CD14-positive monocyte (primary cell): ENCODE results near the gene CXCR6. TPM values are rescaled to one million over a fixed set of nuclear protein-coding genes. Genes with fewer than 3 reads are reported as not detected.

Experiments used
- DNase-seq, 3 donors: peaks; one replicate each; pipeline ENCODE4 v3.0.0-alpha.2; 2011 to 2022
- H2AFZ ChIP-seq: 2 replicates; pipeline ENCODE4 v1.6.0; 2012; ENCODE audit warnings: mild to moderate bottlenecking, low read depth, low read length, inconsistent platforms; ENCODE audit not compliant: insufficient read depth, poor library complexity, severe bottlenecking
- H3K27ac ChIP-seq, 2 donors: 1 replicate in 1 of 2; 2 replicates in 1 of 2; pipeline ENCODE4 v1.5.1; 2012 to 2013; ENCODE audit warnings: low read length in 2 of 2, control low read depth in 1 of 2, inconsistent platforms in 1 of 2, low read depth in 1 of 2, mild to moderate bottlenecking in 1 of 2
- H3K27me3 ChIP-seq, 2 donors: one replicate each; pipeline versions ENCODE4 v1.6.0 to v1.6.1; 2011 to 2013; ENCODE audit warnings: low read length in 2 of 2; ENCODE audit not compliant: control insufficient read depth in 2 of 2, insufficient read depth in 2 of 2
- H3K36me3 ChIP-seq, 2 donors: replicated peaks in 1 of 2; 1 replicate in 1 of 2; 2 replicates in 1 of 2; pipeline versions ENCODE4 v1.5.1 to v1.6.1; 2012 to 2013; ENCODE audit warnings: low read length in 2 of 2, control low read depth in 1 of 2, inconsistent platforms in 1 of 2, mild to moderate bottlenecking in 1 of 2; ENCODE audit not compliant: insufficient read depth in 2 of 2, control insufficient read depth in 1 of 2
- H3K4me1 ChIP-seq, 2 donors: 1 replicate in 1 of 2; 2 replicates in 1 of 2; pipeline versions ENCODE4 v1.5.1 to v1.6.1; 2012 to 2013; ENCODE audit warnings: low read length in 2 of 2, control low read depth in 1 of 2, inconsistent platforms in 1 of 2, mild to moderate bottlenecking in 1 of 2, moderate library complexity in 1 of 2; ENCODE audit not compliant: insufficient read depth in 2 of 2, control insufficient read depth in 1 of 2
- H3K4me2 ChIP-seq: replicated peaks from 2 replicates; pipeline ENCODE3; 2012; ENCODE audit warnings: low read length, moderate library complexity, mild to moderate bottlenecking; ENCODE audit not compliant: poor library complexity, severe bottlenecking; ENCODE audit errors: extremely low read depth
- H3K4me3 ChIP-seq, 3 experiments: fragments of 200-600 bp in 1 of 3; sonication (generic) in 1 of 3; replicated peaks in 1 of 3; 1 replicate in 2 of 3; 2 replicates in 1 of 3; pipeline ENCODE4 v1.5.1; 2011 to 2013; ENCODE audit warnings: low read length in 3 of 3, mild to moderate bottlenecking in 3 of 3, control low read depth in 2 of 3, low read depth in 2 of 3, inconsistent platforms in 1 of 3, moderate library complexity in 1 of 3
- H3K79me2 ChIP-seq: 2 replicates; pipeline ENCODE4 v1.6.0; 2012; ENCODE audit warnings: mild to moderate bottlenecking, control low read depth, inconsistent platforms, low read length, moderate library complexity; ENCODE audit not compliant: insufficient read depth
- H3K9ac ChIP-seq: 2 replicates; pipeline ENCODE4 v1.6.0; 2017; ENCODE audit warnings: low read length, mild to moderate bottlenecking; ENCODE audit not compliant: insufficient read depth, poor library complexity, severe bottlenecking
- H3K9me3 ChIP-seq, 2 donors: replicated peaks in 1 of 2; 1 replicate in 1 of 2; 2 replicates in 1 of 2; pipeline versions ENCODE4 v1.5.1 to v1.6.1; 2012 to 2013; ENCODE audit warnings: low read length in 2 of 2, control low read depth in 1 of 2; ENCODE audit not compliant: control insufficient read depth in 1 of 2, insufficient read depth in 1 of 2
- H4K20me1 ChIP-seq: 2 replicates; pipeline ENCODE4 v1.6.0; 2012; ENCODE audit warnings: mild to moderate bottlenecking, low read length, control low read depth, moderate library complexity; ENCODE audit not compliant: insufficient read depth
- H3K27ac Mint-ChIP-seq, 7 donors: one replicate each; pipeline ENCODE4 v1.8.0; 2020; ENCODE audit warnings: mild to moderate bottlenecking in 7 of 7, mixed read lengths in 7 of 7, moderate library complexity in 6 of 7, inconsistent platforms in 2 of 7
- H3K27me3 Mint-ChIP-seq, 3 donors: one replicate each; pipeline ENCODE4 v1.8.0; 2021 to 2022; ENCODE audit warnings: low read depth in 3 of 3, mild to moderate bottlenecking in 3 of 3, mixed read lengths in 3 of 3, moderate library complexity in 3 of 3, inconsistent platforms in 1 of 3
- H3K36me3 Mint-ChIP-seq, 2 donors: one replicate each; pipeline ENCODE4 v1.8.0; 2020; ENCODE audit warnings: mixed read lengths in 2 of 2, inconsistent platforms in 1 of 2, mild to moderate bottlenecking in 1 of 2
- H3K4me1 Mint-ChIP-seq: one replicate; pipeline ENCODE4 v1.8.0; 2020; ENCODE audit warnings: mild to moderate bottlenecking, mixed read lengths
- H3K4me3 Mint-ChIP-seq, 2 donors: one replicate each; pipeline ENCODE4 v1.8.0; 2020; ENCODE audit warnings: mild to moderate bottlenecking in 2 of 2, mixed read lengths in 2 of 2, moderate library complexity in 1 of 2
- H3K9me3 Mint-ChIP-seq, 7 donors: one replicate each; pipeline ENCODE4 v1.8.0; 2020 to 2022; ENCODE audit warnings: mixed read lengths in 7 of 7, mild to moderate bottlenecking in 6 of 7, moderate library complexity in 6 of 7, inconsistent platforms in 2 of 7
- WGBS: methylation state at CpG from one replicate; pipeline ENCODE4 v1.1.5; 2013; ENCODE audit warnings: missing lambda C conversion rate; ENCODE audit not compliant: insufficient coverage; 5-methylcytosine and 5-hydroxymethylcytosine counted together
- intact Hi-C, 2 donors: fragments of 100-400 bp; cut with micrococcal nuclease; formaldehyde crosslinking; loops; one replicate each; pipeline versions ENCODE4 v1.15.0 to v1.15.1; 2023
- polyA plus RNA-seq, 3 donors: library from polyadenylated mRNA; depleted of rRNA in 1 of 3; unstranded in 2 of 3; stranded (reverse) in 1 of 3; fragments of 300-500 nt in 2 of 3; fragments of >200 nt in 1 of 3; fragmentation: Illumina TruSeq in 2 of 3; gene quantifications; 1 replicate in 2 of 3; 2 replicates in 1 of 3; pipeline ENCODE4 v1.2.3, GENCODE V29; 2012 to 2021
- TF ChIP-seq, protein P1 (sequence below): fragments of 200-600 bp; IDR thresholded peaks from one replicate; pipeline ENCODE4 v1.8.0; 2022; ENCODE audit warnings: antibody characterized with exemption, mild to moderate bottlenecking

Gene CXCR6
- polyA plus RNA-seq, 3 donors: 0.10 TPM; not detected in 2

DNA sequence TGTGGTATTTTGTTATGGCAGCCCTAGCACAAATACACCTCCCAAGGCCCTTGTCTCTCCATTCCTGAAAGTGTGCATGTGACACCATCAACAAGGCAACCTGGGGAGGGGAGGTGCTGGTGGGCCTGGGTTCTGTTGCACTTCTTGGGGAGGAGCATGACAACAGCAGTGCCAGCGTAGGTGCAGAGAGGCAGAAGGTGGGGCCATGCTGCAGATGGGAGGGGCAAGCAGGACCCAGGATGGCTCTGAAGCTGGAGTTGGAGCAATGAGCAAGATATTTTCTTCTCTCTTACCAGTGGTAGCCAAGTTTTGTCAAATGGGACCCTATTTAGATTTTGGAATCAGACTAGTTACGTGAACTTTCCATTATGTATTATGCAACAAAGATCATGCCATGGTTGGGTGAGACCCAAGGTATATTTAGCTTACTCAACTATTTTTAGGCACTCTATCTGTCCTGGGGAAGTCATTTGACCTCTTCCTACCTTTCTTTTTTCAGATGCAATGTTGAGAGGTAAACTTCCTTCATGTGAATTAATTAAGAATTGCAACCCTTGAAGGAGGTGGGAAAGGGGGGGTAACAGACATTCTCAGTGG lies 49.0 kb downstream of the CXCR6 start:
- no CpG with 5 or more reads among the region's 2 CpGs for WGBS
- peaks cover 66% of the 10 kb centered on the region for H3K79me2 ChIP-seq

GRCh38 chr3:45992821-45993221 lies 49.6 kb downstream of the CXCR6 start:
- peaks cover 20 to 23% of the 10 kb centered on the region in 2 donors for H3K36me3 Mint-ChIP-seq

More for the DNA sequence above, 49.0 kb downstream of the CXCR6 start:
- DNase-seq: no peak
- no peak overlapping the region for H3K9ac ChIP-seq
- H3K4me3 Mint-ChIP-seq: peak overlapping the region in 1 of 2 donors; percentile 30
- no peaks in the 10 kb centered on the region for H3K9me3 ChIP-seq
- H3K36me3 Mint-ChIP-seq: peaks cover 25 to 27% of the 10 kb centered on the region in 2 donors
- TF ChIP-seq, protein P1, sequence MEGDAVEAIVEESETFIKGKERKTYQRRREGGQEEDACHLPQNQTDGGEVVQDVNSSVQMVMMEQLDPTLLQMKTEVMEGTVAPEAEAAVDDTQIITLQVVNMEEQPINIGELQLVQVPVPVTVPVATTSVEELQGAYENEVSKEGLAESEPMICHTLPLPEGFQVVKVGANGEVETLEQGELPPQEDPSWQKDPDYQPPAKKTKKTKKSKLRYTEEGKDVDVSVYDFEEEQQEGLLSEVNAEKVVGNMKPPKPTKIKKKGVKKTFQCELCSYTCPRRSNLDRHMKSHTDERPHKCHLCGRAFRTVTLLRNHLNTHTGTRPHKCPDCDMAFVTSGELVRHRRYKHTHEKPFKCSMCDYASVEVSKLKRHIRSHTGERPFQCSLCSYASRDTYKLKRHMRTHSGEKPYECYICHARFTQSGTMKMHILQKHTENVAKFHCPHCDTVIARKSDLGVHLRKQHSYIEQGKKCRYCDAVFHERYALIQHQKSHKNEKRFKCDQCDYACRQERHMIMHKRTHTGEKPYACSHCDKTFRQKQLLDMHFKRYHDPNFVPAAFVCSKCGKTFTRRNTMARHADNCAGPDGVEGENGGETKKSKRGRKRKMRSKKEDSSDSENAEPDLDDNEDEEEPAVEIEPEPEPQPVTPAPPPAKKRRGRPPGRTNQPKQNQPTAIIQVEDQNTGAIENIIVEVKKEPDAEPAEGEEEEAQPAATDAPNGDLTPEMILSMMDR: no peak
- H3K27ac Mint-ChIP-seq: peak overlapping the region in 1 of 7 donors; percentile 26
- no peak overlapping the region for H3K4me2 ChIP-seq
- H3K27me3 ChIP-seq: no peaks in the 10 kb centered on the region
- peaks cover 79% of the 10 kb centered on the region for H3K4me1 Mint-ChIP-seq
- H4K20me1 ChIP-seq: peaks cover 54% of the 10 kb centered on the region
- no peaks in the 10 kb centered on the region for H3K36me3 ChIP-seq
- no peak overlapping the region for H3K4me3 ChIP-seq
- intact Hi-C loops: no loop called here
- no peak overlapping the region for H3K27ac ChIP-seq
- H3K27me3 Mint-ChIP-seq: peaks cover 0 to 5% (median 0%) of the 10 kb centered on the region in 3 donors
- peaks cover 57 to 73% of the 10 kb centered on the region in 2 donors for H3K4me1 ChIP-seq
- no peak overlapping the region for H2AFZ ChIP-seq
- no peaks in the 10 kb centered on the region for H3K9me3 Mint-ChIP-seq

More at GRCh38 chr3:45992821-45993221, 49.6 kb downstream of the CXCR6 start:
- H3K4me3 ChIP-seq: no peak overlapping the region
- H3K36me3 ChIP-seq: no peaks in the 10 kb centered on the region
- peaks cover 54 to 70% of the 10 kb centered on the region in 2 donors for H3K4me1 ChIP-seq
- Mint-ChIP-seq H3K4me3 (peak overlapping the region; percentile 2 to 53), H3K9me3 (no peaks in the 10 kb centered on the region), H3K27me3 (peaks cover 0 to 5% (median 0%) of the 10 kb centered on the region in 3 donors), H3K27ac (peak overlapping the region in 3 of 7 donors; percentile 29 to 38 (median 31)), H3K4me1 (peaks cover 74% of the 10 kb centered on the region)
- peaks cover 48% of the 10 kb centered on the region for H4K20me1 ChIP-seq
- H3K27ac ChIP-seq: no peak overlapping the region
- no peak overlapping the region for H3K4me2 ChIP-seq
- no CpG with 5 or more reads among the region's 2 CpGs for WGBS
- no peak overlapping the region for H2AFZ ChIP-seq
- no peaks in the 10 kb centered on the region for H3K9me3 ChIP-seq
- H3K9ac ChIP-seq: no peak overlapping the region
- no peaks in the 10 kb centered on the region for H3K27me3 ChIP-seq
- H3K79me2 ChIP-seq: peaks cover 60% of the 10 kb centered on the region
- TF ChIP-seq, protein P1: no peak
- peak in 1 of 3 donors; percentile 12 for DNase-seq
- intact Hi-C loops: no loop called here
